OCI-LY1 (cell line): ENCODE data around the gene SLC25A31.

Experiments used
- H2AFZ ChIP-seq: fragments of 200-600 bp; sonication (generic), shearing (Covaris generic); 2 replicates; pipeline ENCODE4 v1.6.0; 2014; ENCODE audit warnings: antibody characterized with exemption, mild to moderate bottlenecking, low read length
- H3F3A ChIP-seq: fragments of 200-600 bp; sonication (generic), shearing (Covaris generic); 2 replicates; pipeline ENCODE4 v1.6.0; 2014; ENCODE audit warnings: mild to moderate bottlenecking, antibody characterized with exemption, low read length, moderate library complexity; ENCODE audit not compliant: insufficient read depth
- H3K27ac ChIP-seq: fragments of 200-600 bp; sonication (generic); 2 replicates; pipeline ENCODE4 v1.5.1; 2014; ENCODE audit warnings: low read length, mixed run types, mild to moderate bottlenecking, low read depth; ENCODE audit not compliant: poor library complexity, severe bottlenecking
- H3K27me3 ChIP-seq: fragments of 200-600 bp; sonication (generic); 2 replicates; pipeline ENCODE4 v1.6.0; 2014; ENCODE audit warnings: antibody characterized with exemption, mild to moderate bottlenecking, low read length, moderate library complexity; ENCODE audit not compliant: insufficient read depth
- H3K36me3 ChIP-seq: fragments of 200-600 bp; sonication (generic); 2 replicates; pipeline ENCODE4 v1.6.1; 2014; ENCODE audit warnings: mild to moderate bottlenecking, antibody characterized with exemption, low read length, moderate library complexity, mixed read lengths; ENCODE audit not compliant: insufficient read depth
- H3K4me1 ChIP-seq: fragments of 200-600 bp; sonication (generic); 2 replicates; pipeline ENCODE4 v1.5.1; 2014; ENCODE audit warnings: mild to moderate bottlenecking, low read length, moderate library complexity; ENCODE audit not compliant: insufficient read depth, severe bottlenecking
- H3K4me2 ChIP-seq: fragments of 200-600 bp; sonication (generic), shearing (Covaris generic); 2 replicates; pipeline ENCODE4 v1.6.1; 2014; ENCODE audit warnings: low read length
- H3K4me3 ChIP-seq: fragments of 200-600 bp; sonication (generic); 2 replicates; pipeline ENCODE4 v1.5.1; 2014; ENCODE audit warnings: low read length, low read depth, mild to moderate bottlenecking, mixed read lengths; ENCODE audit not compliant: poor library complexity, severe bottlenecking
- H3K79me2 ChIP-seq: fragments of 200-600 bp; shearing (Covaris generic); 2 replicates; pipeline ENCODE4 v1.6.1; 2016; ENCODE audit warnings: mixed run types, low read length, mixed read lengths; ENCODE audit not compliant: insufficient read depth
- H3K9ac ChIP-seq: fragments of 200-600 bp; sonication (generic), shearing (Covaris generic); 2 replicates; pipeline ENCODE4 v1.6.1; 2014; ENCODE audit warnings: mild to moderate bottlenecking, low read length, mixed read lengths
- H3K9me2 ChIP-seq: fragments of 200-600 bp; sonication (generic), shearing (Covaris generic); 2 replicates; pipeline ENCODE4 v1.6.1; 2014; ENCODE audit warnings: low read depth, mild to moderate bottlenecking, low read length, mixed read lengths
- H3K9me3 ChIP-seq: fragments of 200-600 bp; shearing (Covaris generic); 2 replicates; pipeline ENCODE4 v1.6.1; 2014; ENCODE audit warnings: low read length, mixed read lengths
- H4K20me1 ChIP-seq: fragments of 200-600 bp; sonication (generic), shearing (Covaris generic); 2 replicates; pipeline ENCODE4 v1.6.0; 2016; ENCODE audit warnings: mild to moderate bottlenecking, low read length; ENCODE audit not compliant: insufficient read depth
- EZH2 ChIP-seq: fragments of 200-600 bp; sonication (generic), shearing (Covaris generic); IDR thresholded peaks from 2 replicates; pipeline ENCODE4 v1.8.0; 2017; ENCODE audit warnings: borderline replicate concordance, mixed run types, mild to moderate bottlenecking, antibody characterized with exemption, low read length, moderate library complexity, mixed read lengths
- TF ChIP-seq, protein P1 (sequence below): fragments of 200-600 bp; sonication (generic), shearing (Covaris generic); IDR thresholded peaks from 2 replicates; pipeline ENCODE4 v1.5.1; 2017; ENCODE audit warnings: mild to moderate bottlenecking, antibody characterized with exemption, low read length, moderate library complexity, mixed read lengths

The SLC25A31 gene

GRCh38 chr4:127759228-127759820, 29.1 kb downstream of the SLC25A31 start:
- Histone ChIP-seq H3K27me3 (no peaks in the 10 kb centered on the region), H3K4me2 (no peak overlapping the region), H2AFZ (no peak overlapping the region), H3K4me1 (no peaks in the 10 kb centered on the region), H3K9me3 (no peaks in the 10 kb centered on the region), H3K79me2 (no peaks in the 10 kb centered on the region), H3K9ac (no peak overlapping the region), H3K4me3 (no peak overlapping the region), H3F3A (no peaks in the 10 kb centered on the region), H3K27ac (no peak overlapping the region), H3K9me2 (no peaks in the 10 kb centered on the region), H3K36me3 (no peaks in the 10 kb centered on the region), H4K20me1 (no peaks in the 10 kb centered on the region)
- TF ChIP-seq EZH2 = no peak
- TF ChIP-seq, protein P1, sequence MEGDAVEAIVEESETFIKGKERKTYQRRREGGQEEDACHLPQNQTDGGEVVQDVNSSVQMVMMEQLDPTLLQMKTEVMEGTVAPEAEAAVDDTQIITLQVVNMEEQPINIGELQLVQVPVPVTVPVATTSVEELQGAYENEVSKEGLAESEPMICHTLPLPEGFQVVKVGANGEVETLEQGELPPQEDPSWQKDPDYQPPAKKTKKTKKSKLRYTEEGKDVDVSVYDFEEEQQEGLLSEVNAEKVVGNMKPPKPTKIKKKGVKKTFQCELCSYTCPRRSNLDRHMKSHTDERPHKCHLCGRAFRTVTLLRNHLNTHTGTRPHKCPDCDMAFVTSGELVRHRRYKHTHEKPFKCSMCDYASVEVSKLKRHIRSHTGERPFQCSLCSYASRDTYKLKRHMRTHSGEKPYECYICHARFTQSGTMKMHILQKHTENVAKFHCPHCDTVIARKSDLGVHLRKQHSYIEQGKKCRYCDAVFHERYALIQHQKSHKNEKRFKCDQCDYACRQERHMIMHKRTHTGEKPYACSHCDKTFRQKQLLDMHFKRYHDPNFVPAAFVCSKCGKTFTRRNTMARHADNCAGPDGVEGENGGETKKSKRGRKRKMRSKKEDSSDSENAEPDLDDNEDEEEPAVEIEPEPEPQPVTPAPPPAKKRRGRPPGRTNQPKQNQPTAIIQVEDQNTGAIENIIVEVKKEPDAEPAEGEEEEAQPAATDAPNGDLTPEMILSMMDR = no peak

DNA sequence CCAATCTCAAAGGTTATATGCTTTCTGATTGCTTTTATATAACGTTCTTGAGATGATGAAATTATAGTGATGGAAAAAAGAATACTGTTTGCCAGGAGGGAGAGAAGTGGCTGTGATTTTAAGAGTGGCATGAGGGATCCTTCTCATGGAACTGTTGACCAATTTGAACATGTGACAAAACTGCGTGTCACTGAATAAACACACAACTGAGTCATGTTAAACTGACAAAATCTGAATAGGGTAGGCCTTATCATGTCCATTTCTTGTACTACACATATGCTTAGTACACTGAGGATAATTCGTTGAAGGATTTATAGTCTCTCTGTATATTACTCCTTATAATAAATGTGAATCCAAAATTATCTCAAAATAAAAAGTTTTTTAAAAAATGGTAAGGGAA, 29.7 kb downstream of the SLC25A31 start:
- H3K4me3 ChIP-seq = no peak overlapping the region
- no peaks in the 10 kb centered on the region for H3F3A ChIP-seq
- H3K9me2 ChIP-seq = no peaks in the 10 kb centered on the region
- no peaks in the 10 kb centered on the region for H3K27me3 ChIP-seq
- no peak overlapping the region for H2AFZ ChIP-seq
- H3K79me2 ChIP-seq = no peaks in the 10 kb centered on the region
- H4K20me1 ChIP-seq = no peaks in the 10 kb centered on the region
- no peak overlapping the region for H3K27ac ChIP-seq
- H3K4me1 ChIP-seq = no peaks in the 10 kb centered on the region
- no peak for TF ChIP-seq EZH2
- TF ChIP-seq, protein P1 = no peak
- no peak overlapping the region for H3K4me2 ChIP-seq
- no peak overlapping the region for H3K9ac ChIP-seq
- H3K9me3 ChIP-seq = no peaks in the 10 kb centered on the region
- H3K36me3 ChIP-seq = no peaks in the 10 kb centered on the region

GRCh38 chr4:127771535-127772275, 41.5 kb downstream of the SLC25A31 start:
- TF ChIP-seq, protein P1 = no peak
- no peak for TF ChIP-seq EZH2
- H3K9ac ChIP-seq = no peak overlapping the region
- no peaks in the 10 kb centered on the region for H3F3A ChIP-seq
- H4K20me1 ChIP-seq = no peaks in the 10 kb centered on the region
- no peaks in the 10 kb centered on the region for H3K4me1 ChIP-seq
- no peaks in the 10 kb centered on the region for H3K9me2 ChIP-seq
- no peak overlapping the region for H2AFZ ChIP-seq
- no peaks in the 10 kb centered on the region for H3K27me3 ChIP-seq
- no peaks in the 10 kb centered on the region for H3K79me2 ChIP-seq
- no peaks in the 10 kb centered on the region for H3K36me3 ChIP-seq
- H3K4me3 ChIP-seq = no peak overlapping the region
- no peaks in the 10 kb centered on the region for H3K9me3 ChIP-seq
- H3K27ac ChIP-seq = no peak overlapping the region
- H3K4me2 ChIP-seq = no peak overlapping the region
